ENCODE data around the gene RPL32. TPM values are rescaled to one million over a fixed set of nuclear protein-coding genes. Genes with fewer than 3 reads are reported as not detected.

Gene RPL32
- total RNA-seq, 4 donors from 2014 or later = 510 to 893 (median 747) TPM

DNA sequence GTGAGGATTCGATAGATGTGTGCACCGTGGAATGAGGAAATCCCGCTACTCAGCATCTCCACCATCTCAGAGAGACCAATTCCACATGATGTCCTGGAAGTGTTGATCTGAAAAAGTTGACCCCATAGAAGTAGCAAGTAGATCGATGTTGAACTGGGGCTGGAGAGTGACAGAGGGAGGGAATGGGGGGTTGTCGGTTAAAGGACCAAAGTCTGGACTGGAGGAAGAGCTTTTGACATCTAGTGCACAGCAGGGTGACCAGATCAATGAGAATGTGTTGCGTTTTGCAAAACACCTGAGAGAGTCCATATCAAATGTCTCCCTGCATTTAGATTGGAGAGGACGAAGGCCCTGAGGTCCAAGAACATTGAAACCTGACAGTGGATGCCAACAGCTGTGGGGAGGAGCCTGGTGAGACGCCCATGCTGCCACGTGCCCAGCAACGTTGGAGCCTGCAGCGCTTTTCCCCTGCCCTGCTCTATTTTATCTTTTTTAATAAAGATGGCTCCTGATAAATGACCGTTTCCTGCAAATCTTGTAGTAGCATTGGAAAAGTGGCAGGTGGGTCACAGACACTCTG, 30.1 kb upstream of the RPL32 start:
- no peak for DNase-seq (ENCODE audit: low spot score in 2 of 2)
- Histone ChIP-seq H3K4me1 (peaks cover 2 to 28% (median 18%) of the 10 kb centered on the region in 4 donors), H3K36me3 (no peaks in the 10 kb centered on the region), H3K27ac (no peak overlapping the region), H3K9me3 (no peaks in the 10 kb centered on the region), H3K4me3 (no peak overlapping the region), H3K27me3 (peaks cover 0 to 8% of the 10 kb centered on the region in 2 donors)
- TF ChIP-seq CTCF (IDR thresholded peaks at IDR 0.05) = no peak
- TF ChIP-seq POLR2A (IDR thresholded peaks at IDR 0.05) = no peak
- TF ChIP-seq EP300 (IDR thresholded peaks at IDR 0.05) = no peak
- 80 to 84% methylated on average over 12 of the region's 12 CpGs for WGBS, 2 donors

GRCh38 chr3:12870942-12871341, 29.6 kb upstream of the RPL32 start:
- Histone ChIP-seq H3K4me1 (peaks cover 2 to 22% (median 13%) of the 10 kb centered on the region in 4 donors), H3K4me3 (no peak overlapping the region), H3K9me3 (no peaks in the 10 kb centered on the region), H3K27ac (peak overlapping the region in 1 of 4 donors; percentile 17), H3K36me3 (no peaks in the 10 kb centered on the region), H3K27me3 (peaks cover 0 to 3% of the 10 kb centered on the region in 2 donors)
- peak in 1 of 2 donors; percentile 26 for DNase-seq (ENCODE audit: low spot score in 2 of 2)
- WGBS, 2 donors = 59 to 62% methylated on average over 9 of the region's 9 CpGs
- TF ChIP-seq CTCF (IDR thresholded peaks at IDR 0.05) (no peak), EP300 (IDR thresholded peaks at IDR 0.05) (no peak), POLR2A (IDR thresholded peaks at IDR 0.05) (no peak)

- Histone ChIP-seq H3K36me3 (no peaks in the 10 kb centered on the region), H3K4me1 (peaks cover 2 to 17% (median 10%) of the 10 kb centered on the region in 4 donors), H3K27ac (no peak overlapping the region), H3K4me3 (peak overlapping the region in 3 of 4 donors; percentile 9 to 42 (median 26)), H3K9me3 (peaks cover 0 to 8% (median 0%) of the 10 kb centered on the region in 4 donors), H3K27me3 (no peaks in the 10 kb centered on the region)
- peak in 1 of 2 donors; percentile 46 for DNase-seq (ENCODE audit: low spot score in 2 of 2)
- TF ChIP-seq EP300 (IDR thresholded peaks at IDR 0.05) = no peak
- no peak for TF ChIP-seq CTCF (IDR thresholded peaks at IDR 0.05)
- TF ChIP-seq POLR2A (IDR thresholded peaks at IDR 0.05) = no peak
- WGBS, 2 donors = 20 to 29% methylated on average over 7 to 16 of the region's 28 CpGs
Observed at GRCh38 chr3:12869035-12869621, 27.8 kb upstream of the RPL32 start.

- 27 to 29% methylated on average over 35 to 44 of the region's 45 CpGs for WGBS, 2 donors
- no peaks in the 10 kb centered on the region for H3K36me3 ChIP-seq
- H3K27ac ChIP-seq = peak overlapping the region in 2 of 4 donors; percentile 9 to 59
- DNase-seq (ENCODE audit: low spot score in 2 of 2) = peak; percentile 64 to 82
- TF ChIP-seq POLR2A (IDR thresholded peaks at IDR 0.05) (no peak), EP300 (IDR thresholded peaks at IDR 0.05) (peak in 1 of 2 donors; percentile 56), CTCF (IDR thresholded peaks at IDR 0.05) (peak; percentile 83 to 96 (median 92))
- H3K4me3 ChIP-seq = peak overlapping the region in 3 of 4 donors; percentile 9 to 42 (median 26)
- H3K27me3 ChIP-seq = no peaks in the 10 kb centered on the region
- H3K4me1 ChIP-seq = peaks cover 2 to 17% (median 10%) of the 10 kb centered on the region in 4 donors
- H3K9me3 ChIP-seq = peaks cover 0 to 8% (median 0%) of the 10 kb centered on the region in 4 donors
Observed at GRCh38 chr3:12868039-12869034, 27.0 kb upstream of the RPL32 start.
